PC-3 (cell line): ENCODE data around the gene MYL12B. TPM values are rescaled to one million over a fixed set of nuclear protein-coding genes. Genes with fewer than 3 reads are reported as not detected.

Experiments used
- ATAC-seq: fragments of 200-7000 bp; cut with Tn5 transposase; 2 replicates; pipeline ENCODE4 v1.9.1; 2020; ENCODE audit warnings: mild to moderate bottlenecking, moderate library complexity
- BruUV-seq: library from RNA; stranded (reverse); fragments of 400-500 nt; replicated peaks from 2 replicates; lab custom pipeline; 2021; lab: Mats Ljungman, UMichigan
- CTCF ChIA-PET: fragments of 300-600 bp; sonication (Branson Sonifier 250); formaldehyde crosslinking; loops from one replicate; lab custom pipeline; 2022; ENCODE audit warnings: antibody characterized with exemption; lab: Charles Lee
- POLR2A ChIA-PET: fragments of 300-600 bp; sonication (Branson Sonifier 250); formaldehyde crosslinking; loops from one replicate; lab custom pipeline; 2022; ENCODE audit warnings: antibody characterized with exemption; ENCODE audit not compliant: unreplicated experiment; lab: Charles Lee
- DNase-seq: peaks from one replicate; pipeline ENCODE4 v3.0.0-alpha.2; 2015
- H2AFZ ChIP-seq: fragments of 300-600 bp; sonication (generic); 2 replicates; pipeline ENCODE4 v1.6.0; 2016; ENCODE audit warnings: antibody characterized with exemption, low read length
- H3F3A ChIP-seq: fragments of 300-600 bp; sonication (generic); one replicate; pipeline ENCODE4 v1.6.0; 2017; ENCODE audit warnings: antibody characterized with exemption, low read length, control low read depth, mild to moderate bottlenecking; ENCODE audit not compliant: unreplicated experiment
- H3K27ac ChIP-seq: fragments of 300-600 bp; sonication (generic); 2 replicates; pipeline ENCODE4 v1.5.1; 2016; ENCODE audit warnings: mild to moderate bottlenecking, low read length
- H3K27me3 ChIP-seq: fragments of 300-600 bp; sonication (generic); 2 replicates; pipeline ENCODE4 v1.6.1; 2016; ENCODE audit warnings: low read length, mixed read lengths
- H3K36me3 ChIP-seq: fragments of 300-600 bp; sonication (generic); 2 replicates; pipeline ENCODE4 v1.6.1; 2016; ENCODE audit warnings: low read depth, mixed run types, low read length, mixed read lengths
- H3K4me1 ChIP-seq: fragments of 300-600 bp; sonication (generic); 2 replicates; pipeline ENCODE4 v1.5.1; 2016; ENCODE audit warnings: low read length; ENCODE audit not compliant: insufficient read depth
- H3K4me2 ChIP-seq: fragments of 300-600 bp; sonication (generic); 2 replicates; pipeline ENCODE4 v1.6.0; 2016; ENCODE audit warnings: low read length
- H3K4me3 ChIP-seq: fragments of 300-600 bp; sonication (generic); 2 replicates; pipeline ENCODE4 v1.5.1; 2016; ENCODE audit warnings: mild to moderate bottlenecking, low read length, mixed read lengths
- H3K79me2 ChIP-seq: fragments of 300-600 bp; sonication (generic); 2 replicates; pipeline ENCODE4 v1.6.1; 2017; ENCODE audit warnings: low read length, mixed read lengths
- H3K9ac ChIP-seq: fragments of 300-600 bp; sonication (generic); 2 replicates; pipeline ENCODE4 v1.6.0; 2016; ENCODE audit warnings: mild to moderate bottlenecking, low read length
- H3K9me2 ChIP-seq: fragments of 300-600 bp; sonication (generic); replicated peaks from 2 replicates; pipeline ENCODE4 v1.6.1; 2016; ENCODE audit warnings: mixed run types, low read length, mixed read lengths
- H3K9me3 ChIP-seq: fragments of 300-600 bp; sonication (generic); 2 replicates; pipeline ENCODE4 v1.6.1; 2016; ENCODE audit warnings: low read length, mixed read lengths
- H4K20me1 ChIP-seq: fragments of 300-600 bp; sonication (generic); 2 replicates; pipeline ENCODE4 v1.6.1; 2016; ENCODE audit warnings: low read length, mixed read lengths
- CTCF ChIP-seq: fragments of 300-600 bp; sonication (generic); conservative IDR thresholded peaks from 2 replicates; pipeline ENCODE4 v1.5.1; 2017; ENCODE audit warnings: antibody characterized with exemption, low read depth, mild to moderate bottlenecking, low read length
- EZH2 ChIP-seq: fragments of 300-600 bp; sonication (generic); IDR thresholded peaks from one replicate; pipeline ENCODE4 v1.6.1; 2017; ENCODE audit warnings: antibody characterized with exemption, mild to moderate bottlenecking, low read length; ENCODE audit not compliant: unreplicated experiment
- EZH2phosphoT487 ChIP-seq: fragments of 300-600 bp; sonication (generic); IDR thresholded peaks from 2 replicates; pipeline ENCODE4 v1.6.1; 2018; ENCODE audit warnings: mild to moderate bottlenecking, antibody characterized with exemption, low read length, borderline replicate concordance
- intact Hi-C: fragments of 100-400 bp; cut with micrococcal nuclease; formaldehyde crosslinking; loops from 2 replicates; pipeline ENCODE4 v1.9.0; 2023
- total RNA-seq: library from RNA; depleted of rRNA; stranded (reverse); fragments of >200 nt; gene quantifications from 2 replicates; pipeline ENCODE4 v1.2.3, GENCODE V29; 2014

Gene MYL12B
- total RNA-seq, 1 experiment from 2014 or later: 308 TPM

GRCh38 chr18:3305354-3305762 lies 43.4 kb downstream of the MYL12B start:
- DNase-seq: peak; percentile 95
- Histone ChIP-seq H3K9me3 (no peaks in the 10 kb centered on the region), H3F3A (no peaks in the 10 kb centered on the region), H3K9ac (no peak overlapping the region), H3K4me3 (no peak overlapping the region), H4K20me1 (no peaks in the 10 kb centered on the region), H3K4me1 (peaks cover 16% of the 10 kb centered on the region), H3K9me2 (no peaks in the 10 kb centered on the region), H3K36me3 (no peaks in the 10 kb centered on the region), H3K27me3 (no peaks in the 10 kb centered on the region), H3K4me2 (peak overlapping the region; percentile 50), H2AFZ (peak overlapping the region; percentile 5), H3K79me2 (no peaks in the 10 kb centered on the region), H3K27ac (peak overlapping the region; percentile 57)
- TF ChIP-seq EZH2phosphoT487 (no peak), EZH2 (no peak), CTCF (no peak)
- ChIA-PET CTCF (interaction anchor here (0.6 kb wide), 1 partner anchor 148 kb away, joined by 3 read pairs; no protein-coding TSS in a partner anchor), POLR2A (no interaction called here)
- no TSS peak for BruUV-seq
- peak; percentile 100 for ATAC-seq
- intact Hi-C loops: no loop called here

- intact Hi-C loops: no loop called here
- no peak overlapping the region for H3K4me3 ChIP-seq
- no TSS peak for BruUV-seq
These were observed 44.0 kb downstream of the MYL12B start for GRCh38 chr18:3305933-3306332.

More at GRCh38 chr18:3305933-3306332, 44.0 kb downstream of the MYL12B start:
- Histone ChIP-seq H3K79me2 (no peaks in the 10 kb centered on the region), H3F3A (no peaks in the 10 kb centered on the region), H4K20me1 (no peaks in the 10 kb centered on the region), H3K4me1 (peaks cover 16% of the 10 kb centered on the region), H2AFZ (peak overlapping the region; percentile 5), H3K36me3 (no peaks in the 10 kb centered on the region), H3K27ac (peak overlapping the region; percentile 57), H3K9me3 (no peaks in the 10 kb centered on the region), H3K27me3 (no peaks in the 10 kb centered on the region), H3K9me2 (no peaks in the 10 kb centered on the region), H3K4me2 (peak overlapping the region; percentile 50), H3K9ac (no peak overlapping the region)
- 0 out of 2 replicates have a peak, but pooled peaks have one; percentile 4 for ATAC-seq
- no peak for DNase-seq
- ChIA-PET CTCF (interaction anchor here (0.6 kb wide), 1 partner anchor 148 kb away, joined by 3 read pairs; no protein-coding TSS in a partner anchor), POLR2A (no interaction called here)
- TF ChIP-seq EZH2phosphoT487 (no peak), CTCF (no peak), EZH2 (no peak)
